SK-N-MC (cell line): ENCODE data around the gene SLC35D2.

ENCODE experiments used
- DNase-seq: peaks from one replicate; pipeline ENCODE4 v3.0.0-alpha.2; 2011; ENCODE audit warnings: low read depth, low spot score
- H3K27ac ChIP-seq: fragments of 200-600 bp; sonication (generic); 2 replicates; pipeline ENCODE4 v1.5.1; 2016; ENCODE audit warnings: mixed run types
- H3K36me3 ChIP-seq: fragments of 200-600 bp; sonication (generic); 2 replicates; pipeline ENCODE4 v1.6.1; 2017; ENCODE audit warnings: antibody characterized with exemption, low read length, mixed read lengths; ENCODE audit not compliant: insufficient read depth
- H3K4me3 ChIP-seq: fragments of 200-600 bp; sonication (generic); 2 replicates; pipeline ENCODE4 v1.5.1; 2016
- H3K9ac ChIP-seq: fragments of 200-600 bp; sonication (generic); 2 replicates; pipeline ENCODE4 v1.8.0; 2017; ENCODE audit warnings: mixed run types, mixed read lengths; ENCODE audit not compliant: insufficient read length
- H3K9me3 ChIP-seq: fragments of 200-600 bp; sonication (generic); 2 replicates; pipeline ENCODE4 v1.6.1; 2017; ENCODE audit warnings: low read depth, mild to moderate bottlenecking, antibody characterized with exemption, low read length, moderate library complexity, mixed read lengths
- EZH2 ChIP-seq: fragments of 200-600 bp; sonication (generic); IDR thresholded peaks from one replicate; pipeline ENCODE4 v1.6.1; 2017; ENCODE audit warnings: antibody characterized with exemption
- FOXP2 ChIP-seq: optimal IDR thresholded peaks from 2 replicates; pipeline ENCODE3; 2011; ENCODE audit warnings: mild to moderate bottlenecking, moderate library complexity; ENCODE audit not compliant: insufficient read depth; ENCODE audit errors: extremely low read length, control extremely low read depth
- POLR2AphosphoS5 ChIP-seq: IDR thresholded peaks from 2 replicates; pipeline ENCODE4 v1.6.1; 2012; ENCODE audit warnings: mild to moderate bottlenecking, low read depth, low read length, borderline replicate concordance

The SLC35D2 gene

DNA sequence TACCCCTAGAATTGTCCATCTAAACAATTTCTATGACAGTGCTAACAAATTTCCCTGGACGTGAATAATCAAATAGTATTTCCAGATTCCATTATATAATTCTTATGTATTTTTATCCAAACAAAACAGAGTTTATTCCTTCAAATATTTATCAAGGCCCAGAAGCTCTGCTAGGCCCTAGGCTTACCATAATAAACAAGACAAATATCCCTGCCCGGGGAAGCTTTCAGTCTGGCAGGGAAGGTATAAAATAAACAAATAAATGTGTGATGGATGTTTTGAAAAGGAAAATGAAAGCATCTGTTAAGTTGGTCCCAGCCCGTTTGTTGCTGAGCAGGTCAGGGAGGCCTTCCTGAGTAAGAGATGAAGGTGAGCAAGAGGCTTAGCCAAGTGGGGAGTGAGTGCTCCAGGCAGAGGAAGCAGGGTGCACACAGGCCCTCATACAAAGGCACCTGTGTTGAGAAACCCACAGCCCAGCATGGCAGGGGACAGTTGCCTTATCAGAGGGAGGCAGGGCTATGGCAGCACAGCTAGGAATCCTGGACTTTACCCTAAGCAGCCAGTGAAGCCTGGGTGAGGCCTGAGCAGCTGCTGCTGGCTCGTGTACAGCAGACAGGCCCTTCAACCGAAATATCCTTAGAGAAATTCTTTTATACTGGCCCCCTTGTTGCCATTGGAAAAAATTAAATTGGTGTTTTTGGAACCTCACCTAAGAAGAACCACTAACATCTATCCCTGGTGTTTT is 7.7 kb upstream of the SLC35D2 start:
- no peak overlapping the region for H3K4me3 ChIP-seq
- H3K36me3 ChIP-seq: peaks cover 68% of the 10 kb centered on the region
- no peaks in the 10 kb centered on the region for H3K9me3 ChIP-seq
- DNase-seq: no peak
- no peak overlapping the region for H3K27ac ChIP-seq
- no peak for TF ChIP-seq POLR2AphosphoS5
- TF ChIP-seq FOXP2: no peak
- TF ChIP-seq EZH2: no peak
- no peak overlapping the region for H3K9ac ChIP-seq

GRCh38 chr9:96388144-96388543 is 4.6 kb upstream of the SLC35D2 start:
- 0 out of 2 replicates have a peak overlapping the region, but pooled peaks have one; percentile 9 for H3K27ac ChIP-seq
- no peak overlapping the region for H3K4me3 ChIP-seq
- DNase-seq: no peak
- H3K36me3 ChIP-seq: peaks cover 77% of the 10 kb centered on the region
- TF ChIP-seq EZH2 (no peak), POLR2AphosphoS5 (no peak), FOXP2 (no peak)
- H3K9me3 ChIP-seq: no peaks in the 10 kb centered on the region
- no peak overlapping the region for H3K9ac ChIP-seq

- Histone ChIP-seq H3K9ac (no peak overlapping the region), H3K27ac (0 out of 2 replicates have a peak overlapping the region, but pooled peaks have one; percentile 8), H3K4me3 (no peak overlapping the region), H3K36me3 (peaks cover 60% of the 10 kb centered on the region), H3K9me3 (no peaks in the 10 kb centered on the region)
- TF ChIP-seq FOXP2 (no peak), EZH2 (no peak), POLR2AphosphoS5 (no peak)
- DNase-seq: no peak
These were observed 2.6 kb upstream of the SLC35D2 start for GRCh38 chr9:96386157-96386556.

DNA sequence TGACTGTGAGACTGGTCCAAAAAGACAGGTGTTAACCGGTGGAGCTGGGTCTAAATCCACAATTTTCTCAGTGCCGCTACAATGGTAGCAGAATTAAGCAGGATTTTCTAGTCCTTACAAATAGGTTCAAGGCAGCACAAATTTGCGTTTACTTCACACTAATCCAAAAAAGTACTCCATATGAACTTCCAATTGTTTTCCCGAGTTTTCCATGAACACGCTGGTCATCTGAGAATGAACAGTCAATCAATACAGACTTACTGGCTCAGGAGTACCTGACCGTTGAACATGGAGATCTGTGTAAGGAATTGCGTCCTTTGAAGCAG is 709 bp downstream of the SLC35D2 start:
- Histone ChIP-seq H3K27ac (no peak overlapping the region), H3K9me3 (no peaks in the 10 kb centered on the region), H3K9ac (no peak overlapping the region), H3K36me3 (peaks cover 31% of the 10 kb centered on the region), H3K4me3 (no peak overlapping the region)
- no peak for DNase-seq
- no peak for TF ChIP-seq POLR2AphosphoS5
- no peak for TF ChIP-seq EZH2
- TF ChIP-seq FOXP2: no peak

DNA sequence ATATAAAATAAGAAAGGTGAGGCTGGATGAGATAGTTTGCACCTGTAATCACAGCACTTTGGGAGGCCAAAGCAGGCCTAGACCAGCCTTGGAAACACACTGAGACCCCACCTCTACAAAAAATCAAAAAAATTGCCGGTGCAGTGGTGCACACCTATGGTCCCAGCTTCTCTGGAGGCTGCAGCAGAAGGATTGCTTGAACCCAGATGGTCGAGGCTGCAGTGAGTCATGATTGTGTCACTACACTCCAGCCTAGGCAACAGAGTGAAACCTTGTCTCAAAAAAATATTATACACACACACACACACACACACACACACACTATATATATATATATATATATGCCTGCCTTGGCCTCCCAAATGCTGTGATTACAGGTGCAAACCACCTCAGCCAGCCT is 1.3 kb downstream of the SLC35D2 start:
- Histone ChIP-seq H3K9me3 (no peaks in the 10 kb centered on the region), H3K36me3 (peaks cover 26% of the 10 kb centered on the region), H3K4me3 (no peak overlapping the region), H3K9ac (no peak overlapping the region), H3K27ac (no peak overlapping the region)
- TF ChIP-seq FOXP2 (no peak), EZH2 (no peak), POLR2AphosphoS5 (no peak)
- no peak for DNase-seq

DNA sequence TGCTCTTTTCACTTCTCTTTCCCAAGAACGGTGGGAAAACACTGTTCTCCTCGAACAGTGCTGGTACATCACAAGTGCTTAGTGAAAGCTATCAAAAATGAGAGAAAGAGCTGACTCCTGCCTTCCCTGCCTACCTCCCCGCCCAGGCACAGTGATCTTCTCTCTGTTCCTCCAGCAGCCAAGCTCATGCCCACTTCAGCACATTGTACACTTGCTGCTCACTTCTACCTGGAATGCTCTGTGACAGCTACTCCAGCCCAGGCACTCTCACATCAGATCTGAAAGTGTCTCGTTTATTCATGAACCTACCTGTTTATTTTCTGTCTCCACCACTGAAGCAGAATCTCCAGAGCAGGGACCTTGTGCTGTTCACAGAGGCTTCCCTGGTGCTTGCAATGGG is 1.8 kb downstream of the SLC35D2 start:
- peaks cover 21% of the 10 kb centered on the region for H3K36me3 ChIP-seq
- H3K9me3 ChIP-seq: no peaks in the 10 kb centered on the region
- H3K4me3 ChIP-seq: no peak overlapping the region
- H3K27ac ChIP-seq: no peak overlapping the region
- DNase-seq: no peak
- H3K9ac ChIP-seq: no peak overlapping the region
- TF ChIP-seq POLR2AphosphoS5 (no peak), EZH2 (no peak), FOXP2 (no peak)

DNA sequence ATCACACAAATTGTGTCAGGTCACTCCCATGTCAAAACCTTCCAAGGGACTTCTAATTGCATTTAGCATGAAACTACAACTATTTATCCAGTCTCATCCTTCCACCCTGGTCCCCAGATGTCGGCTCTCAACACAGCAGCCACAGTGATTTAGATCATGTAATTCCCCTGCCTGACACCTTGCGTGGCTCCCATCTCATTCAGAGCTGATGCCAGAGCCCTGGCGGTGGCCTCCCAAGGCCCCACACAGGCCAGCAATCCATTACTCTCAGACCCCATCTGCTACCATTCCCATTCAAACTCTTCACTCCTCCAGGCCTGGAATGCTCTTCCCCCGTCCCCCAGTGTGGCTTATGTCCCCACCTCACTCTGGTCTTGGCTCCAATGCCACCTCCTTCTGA is 2.4 kb downstream of the SLC35D2 start:
- H3K36me3 ChIP-seq: peaks cover 16% of the 10 kb centered on the region
- no peaks in the 10 kb centered on the region for H3K9me3 ChIP-seq
- DNase-seq: no peak
- no peak overlapping the region for H3K4me3 ChIP-seq
- no peak overlapping the region for H3K9ac ChIP-seq
- TF ChIP-seq EZH2 (no peak), FOXP2 (no peak)
- H3K27ac ChIP-seq: no peak overlapping the region

DNA sequence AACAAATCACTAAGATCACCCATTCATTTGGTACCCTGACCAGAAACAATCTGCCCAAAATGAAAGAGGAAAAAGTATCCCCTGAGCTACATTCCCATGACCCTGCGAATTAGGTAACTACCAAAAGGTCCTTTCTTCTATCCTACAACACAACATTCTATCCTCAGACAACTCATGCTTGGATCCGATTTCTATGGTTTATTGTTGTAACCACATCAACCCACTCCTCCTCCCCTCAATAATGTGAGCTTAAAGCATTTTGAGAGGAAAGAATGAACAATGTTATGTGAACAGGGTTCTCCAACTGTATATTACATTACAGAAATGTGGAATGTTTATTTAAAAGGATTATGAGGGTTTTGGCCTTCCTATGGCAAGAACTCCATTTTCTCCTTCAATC is 4.0 kb downstream of the SLC35D2 start:
- H3K4me3 ChIP-seq: no peak overlapping the region
- H3K27ac ChIP-seq: no peak overlapping the region
- no peaks in the 10 kb centered on the region for H3K9me3 ChIP-seq
- H3K9ac ChIP-seq: no peak overlapping the region
- TF ChIP-seq POLR2AphosphoS5: no peak
- no peak for TF ChIP-seq FOXP2
- no peak for TF ChIP-seq EZH2
- peaks cover 6% of the 10 kb centered on the region; the same call in 1 of the 2 replicates for H3K36me3 ChIP-seq
- DNase-seq: no peak

GRCh38 chr9:96378187-96378586 is 5.3 kb downstream of the SLC35D2 start:
- no peak for DNase-seq
- no peak overlapping the region for H3K9ac ChIP-seq
- H3K4me3 ChIP-seq: no peak overlapping the region
- H3K9me3 ChIP-seq: no peaks in the 10 kb centered on the region
- no peaks in the 10 kb centered on the region for H3K36me3 ChIP-seq
- no peak for TF ChIP-seq EZH2
- no peak for TF ChIP-seq POLR2AphosphoS5
- no peak for TF ChIP-seq FOXP2
- H3K27ac ChIP-seq: no peak overlapping the region
